ENCODE results near the gene GDF10. TPM values are rescaled to one million over a fixed set of nuclear protein-coding genes. Genes with fewer than 3 reads are reported as not detected.

The GDF10 gene
- total RNA-seq, 2 donors from 2014 or later, result 0.32 to 28.0 TPM

- no peak within 1 kb of the TSS for H3K4me3 ChIP-seq
- no peaks in the 10 kb centered on the region for H3K9me3 ChIP-seq
- 89% methylated on average over 5 of the region's 5 CpGs for WGBS
- TF ChIP-seq POLR2A (IDR thresholded peaks at IDR 0.05) (no peak), POLR2AphosphoS5 (IDR thresholded peaks at IDR 0.05) (no peak)
- TF ChIP-seq, protein P1, sequence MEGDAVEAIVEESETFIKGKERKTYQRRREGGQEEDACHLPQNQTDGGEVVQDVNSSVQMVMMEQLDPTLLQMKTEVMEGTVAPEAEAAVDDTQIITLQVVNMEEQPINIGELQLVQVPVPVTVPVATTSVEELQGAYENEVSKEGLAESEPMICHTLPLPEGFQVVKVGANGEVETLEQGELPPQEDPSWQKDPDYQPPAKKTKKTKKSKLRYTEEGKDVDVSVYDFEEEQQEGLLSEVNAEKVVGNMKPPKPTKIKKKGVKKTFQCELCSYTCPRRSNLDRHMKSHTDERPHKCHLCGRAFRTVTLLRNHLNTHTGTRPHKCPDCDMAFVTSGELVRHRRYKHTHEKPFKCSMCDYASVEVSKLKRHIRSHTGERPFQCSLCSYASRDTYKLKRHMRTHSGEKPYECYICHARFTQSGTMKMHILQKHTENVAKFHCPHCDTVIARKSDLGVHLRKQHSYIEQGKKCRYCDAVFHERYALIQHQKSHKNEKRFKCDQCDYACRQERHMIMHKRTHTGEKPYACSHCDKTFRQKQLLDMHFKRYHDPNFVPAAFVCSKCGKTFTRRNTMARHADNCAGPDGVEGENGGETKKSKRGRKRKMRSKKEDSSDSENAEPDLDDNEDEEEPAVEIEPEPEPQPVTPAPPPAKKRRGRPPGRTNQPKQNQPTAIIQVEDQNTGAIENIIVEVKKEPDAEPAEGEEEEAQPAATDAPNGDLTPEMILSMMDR (IDR thresholded peaks at IDR 0.05), result no peak
- H3K27ac ChIP-seq, result no peak within 1 kb of the TSS
- H3K36me3 ChIP-seq, result no peaks in the 10 kb centered on the region
- intact Hi-C loops (cut with DNase I), result no loop called here
- no peaks in the 10 kb centered on the region for H3K27me3 ChIP-seq (replicated peaks; ENCODE audit: insufficient read depth)
- no peaks in the 10 kb centered on the region for H3K4me1 ChIP-seq (replicated peaks)
- DNase-seq (ENCODE audit: low spot score), result no peak
These were observed 48.2 kb downstream of the GDF10 start, which contains the start of gene RBP3 for GRCh38 chr10:47348138-47348651. RBP3 (plus strand) TSS chr10:47348363; CDS start chr10:47348485, 122 bp downstream.

GRCh38 chr10:47348661-47349470, 48.9 kb downstream of the GDF10 start:
- intact Hi-C loops (cut with DNase I), result no loop called here
- Histone ChIP-seq H3K27me3 (replicated peaks; ENCODE audit: insufficient read depth) (no peaks in the 10 kb centered on the region), H3K4me3 (no peak overlapping the region), H3K4me1 (replicated peaks) (no peaks in the 10 kb centered on the region), H3K36me3 (no peaks in the 10 kb centered on the region), H3K9me3 (no peaks in the 10 kb centered on the region), H3K27ac (no peak overlapping the region)
- TF ChIP-seq, protein P1 (IDR thresholded peaks at IDR 0.05), result no peak
- TF ChIP-seq POLR2A (IDR thresholded peaks at IDR 0.05) (no peak), POLR2AphosphoS5 (IDR thresholded peaks at IDR 0.05) (no peak)
- DNase-seq (ENCODE audit: low spot score), result no peak
- WGBS, result 91% methylated on average over 33 of the region's 36 CpGs

DNA sequence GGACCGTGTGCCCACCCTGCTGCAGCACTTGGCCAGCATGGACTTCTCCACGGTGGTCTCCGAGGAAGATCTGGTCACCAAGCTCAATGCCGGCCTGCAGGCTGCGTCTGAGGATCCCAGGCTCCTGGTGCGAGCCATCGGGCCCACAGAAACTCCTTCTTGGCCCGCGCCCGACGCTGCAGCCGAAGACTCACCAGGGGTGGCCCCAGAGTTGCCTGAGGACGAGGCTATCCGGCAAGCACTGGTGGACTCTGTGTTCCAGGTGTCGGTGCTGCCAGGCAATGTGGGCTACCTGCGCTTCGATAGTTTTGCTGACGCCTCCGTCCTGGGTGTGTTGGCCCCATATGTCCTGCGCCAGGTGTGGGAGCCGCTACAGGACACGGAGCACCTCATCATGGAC, 49.5 kb downstream of the GDF10 start:
- intact Hi-C loops (cut with DNase I), result no loop called here
- H3K27ac ChIP-seq, result no peak overlapping the region
- no peaks in the 10 kb centered on the region for H3K4me1 ChIP-seq (replicated peaks)
- no peaks in the 10 kb centered on the region for H3K27me3 ChIP-seq (replicated peaks; ENCODE audit: insufficient read depth)
- H3K36me3 ChIP-seq, result no peaks in the 10 kb centered on the region
- no peak for DNase-seq (ENCODE audit: low spot score)
- WGBS, result 90% methylated on average over 9 of the region's 22 CpGs
- TF ChIP-seq POLR2AphosphoS5 (IDR thresholded peaks at IDR 0.05) (no peak), POLR2A (IDR thresholded peaks at IDR 0.05) (no peak)
- TF ChIP-seq, protein P1 (IDR thresholded peaks at IDR 0.05), result no peak
- no peak overlapping the region for H3K4me3 ChIP-seq
- H3K9me3 ChIP-seq, result no peaks in the 10 kb centered on the region

DNA sequence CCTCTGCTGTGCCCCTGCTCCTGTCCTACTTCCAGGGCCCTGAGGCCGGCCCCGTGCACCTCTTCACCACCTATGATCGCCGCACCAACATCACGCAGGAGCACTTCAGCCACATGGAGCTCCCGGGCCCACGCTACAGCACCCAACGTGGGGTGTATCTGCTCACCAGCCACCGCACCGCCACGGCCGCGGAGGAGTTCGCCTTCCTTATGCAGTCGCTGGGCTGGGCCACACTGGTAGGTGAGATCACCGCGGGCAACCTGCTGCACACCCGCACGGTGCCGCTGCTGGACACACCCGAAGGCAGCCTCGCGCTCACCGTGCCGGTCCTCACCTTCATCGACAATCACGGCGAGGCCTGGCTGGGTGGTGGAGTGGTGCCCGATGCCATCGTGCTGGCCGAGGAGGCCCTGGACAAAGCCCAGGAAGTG, 50.0 kb downstream of the GDF10 start:
- H3K36me3 ChIP-seq, result no peaks in the 10 kb centered on the region
- no peak for TF ChIP-seq POLR2AphosphoS5 (IDR thresholded peaks at IDR 0.05)
- TF ChIP-seq POLR2A (IDR thresholded peaks at IDR 0.05), result no peak
- TF ChIP-seq, protein P1 (IDR thresholded peaks at IDR 0.05), result no peak
- intact Hi-C loops (cut with DNase I), result no loop called here
- no peaks in the 10 kb centered on the region for H3K4me1 ChIP-seq (replicated peaks)
- no peaks in the 10 kb centered on the region for H3K27me3 ChIP-seq (replicated peaks; ENCODE audit: insufficient read depth)
- DNase-seq (ENCODE audit: low spot score), result no peak
- H3K4me3 ChIP-seq, result no peak overlapping the region
- WGBS, result 92% methylated on average over 31 of the region's 31 CpGs
- H3K27ac ChIP-seq, result no peak overlapping the region
- H3K9me3 ChIP-seq, result no peaks in the 10 kb centered on the region
